Heart left ventricle (tissue), 13 donors: ENCODE results near the gene TNIK.
A peak's percentile ranks its signal among the peaks of the same experiment; 100 is the strongest.

Experiments used
- CTCF ChIP-seq, 12 donors: fragments of 200-600 bp; sonication (generic) in 4 of 12; IDR thresholded peaks; one replicate each; pipeline versions ENCODE4 v1.5.0 to v1.8.0; 2018 to 2022; ENCODE audit warnings: antibody characterized with exemption in 12 of 12, mild to moderate bottlenecking in 5 of 12
- POLR2A ChIP-seq, 2 donors: fragments of 450-650 bp; IDR thresholded peaks; one replicate each; pipeline ENCODE4 v1.6.1; 2017; ENCODE audit warnings: antibody characterized with exemption in 2 of 2, mild to moderate bottlenecking in 2 of 2, moderate library complexity in 2 of 2
- donor health status: ischemic (EF 13 %, LVEDD 7.1; RV severe dilation, severe dysfunction).
- donor health status: DM: no; HTN: yes; CAD: no.
- donor health status: DM: no; HTN: no; CAD: no.
- donor health status: ischemic (EF 25% LVEDD 6.9; RV normal size, moderate dysfunction).
- donor health status: ischemic (EF 25% LVEDD 5.7; RV mildly dilated, moderate dysfunction).
- donor health status: ischemic (EF 35%, LVEDD 5.7; RV mildly dilated, moderate dysfunction).
- donor health status: nonischemic (EF 11% LVEDD 7.7; RV severe dilation, severe dysfunction).
- donor health status: DM: yes; HTN: yes; CAD: no.
- donor health status: PGD.
- donor health status: ischemic (EF 29% LVEDD 5.4; RV normal size, mild dysfunction).
- donor health status: nonischemic (EF 23%, LVEDD 6.1; RV moderate dilation, normal function).

GRCh38 chr3:171460725-171461524, 720 bp upstream of the TNIK start:
- peak in 9 of 12 donors; percentile 8 to 47 (median 29) for TF ChIP-seq CTCF (IDR thresholded peaks at IDR 0.05)
- TF ChIP-seq POLR2A (IDR thresholded peaks at IDR 0.05) = no peak
